ENCODE results near the gene OTUB2.

- TF ChIP-seq POLR2A (IDR thresholded peaks at IDR 0.05) (no peak), EP300 (IDR thresholded peaks at IDR 0.05) (no peak), CTCF (IDR thresholded peaks at IDR 0.05) (no peak)
Observed at GRCh38 chr14:94044476-94045091, 18.4 kb downstream of the OTUB2 start.
